Activated T-cell treated with anti-CD3 and anti-CD28 coated beads for 1 hour (primary cell): ENCODE measurements around the gene DAD1.
A peak's percentile ranks its signal among the peaks of the same experiment; 100 is the strongest.
"Not testable (repeated sequence)": the region's sequence is repeated elsewhere in the genome, so short reads cannot be mapped to it uniquely, and the experiment has no call there.

Experiments used
- DNase-seq: peaks from one replicate; pipeline ENCODE4 v3.0.0-alpha.2; 2020; ENCODE audit warnings: low read depth

Gene DAD1

GRCh38 chr14:22552001-22552826, 36.8 kb downstream of the DAD1 start:
- DNase-seq = no peak

DNA sequence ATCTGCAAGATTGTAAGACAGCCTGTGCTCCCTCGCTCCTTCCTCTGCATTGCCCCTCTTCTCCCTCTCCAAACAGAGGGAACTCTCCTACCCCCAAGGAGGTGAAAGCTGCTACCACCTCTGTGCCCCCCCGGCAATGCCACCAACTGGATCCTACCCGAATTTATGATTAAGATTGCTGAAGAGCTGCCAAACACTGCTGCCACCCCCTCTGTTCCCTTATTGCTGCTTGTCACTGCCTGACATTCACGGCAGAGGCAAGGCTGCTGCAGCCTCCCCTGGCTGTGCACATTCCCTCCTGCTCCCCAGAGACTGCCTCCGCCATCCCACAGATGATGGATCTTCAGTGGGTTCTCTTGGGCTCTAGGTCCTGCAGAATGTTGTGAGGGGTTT, 37.4 kb downstream of the DAD1 start:
- no peak for DNase-seq

DNA sequence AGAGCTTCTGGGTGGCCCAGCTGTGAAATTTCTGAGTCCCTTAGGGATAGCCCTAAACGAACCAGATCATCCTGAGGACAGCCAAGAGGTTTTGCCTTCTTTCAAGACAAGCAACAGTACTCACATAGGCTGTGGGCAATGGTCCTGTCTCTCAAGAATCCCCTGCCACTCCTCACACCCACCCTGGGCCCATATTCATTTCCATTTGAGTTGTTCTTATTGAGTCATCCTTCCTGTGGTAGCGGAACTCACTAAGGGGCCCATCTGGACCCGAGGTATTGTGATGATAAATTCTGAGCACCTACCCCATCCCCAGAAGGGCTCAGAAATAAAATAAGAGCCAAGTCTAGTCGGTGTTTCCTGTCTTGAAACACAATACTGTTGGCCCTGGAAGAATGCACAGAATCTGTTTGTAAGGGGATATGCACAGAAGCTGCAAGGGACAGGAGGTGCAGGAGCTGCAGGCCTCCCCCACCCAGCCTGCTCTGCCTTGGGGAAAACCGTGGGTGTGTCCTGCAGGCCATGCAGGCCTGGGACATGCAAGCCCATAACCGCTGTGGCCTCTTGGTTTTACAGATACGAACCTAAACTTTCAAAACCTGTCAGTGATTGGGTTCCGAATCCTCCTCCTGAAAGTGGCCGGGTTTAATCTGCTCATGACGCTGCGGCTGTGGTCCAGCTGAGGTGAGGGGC, 38.9 kb downstream of the DAD1 start:
- DNase-seq = peak; percentile 49

GRCh38 chr14:22549324-22549962, 39.6 kb downstream of the DAD1 start:
- DNase-seq = no peak

DNA sequence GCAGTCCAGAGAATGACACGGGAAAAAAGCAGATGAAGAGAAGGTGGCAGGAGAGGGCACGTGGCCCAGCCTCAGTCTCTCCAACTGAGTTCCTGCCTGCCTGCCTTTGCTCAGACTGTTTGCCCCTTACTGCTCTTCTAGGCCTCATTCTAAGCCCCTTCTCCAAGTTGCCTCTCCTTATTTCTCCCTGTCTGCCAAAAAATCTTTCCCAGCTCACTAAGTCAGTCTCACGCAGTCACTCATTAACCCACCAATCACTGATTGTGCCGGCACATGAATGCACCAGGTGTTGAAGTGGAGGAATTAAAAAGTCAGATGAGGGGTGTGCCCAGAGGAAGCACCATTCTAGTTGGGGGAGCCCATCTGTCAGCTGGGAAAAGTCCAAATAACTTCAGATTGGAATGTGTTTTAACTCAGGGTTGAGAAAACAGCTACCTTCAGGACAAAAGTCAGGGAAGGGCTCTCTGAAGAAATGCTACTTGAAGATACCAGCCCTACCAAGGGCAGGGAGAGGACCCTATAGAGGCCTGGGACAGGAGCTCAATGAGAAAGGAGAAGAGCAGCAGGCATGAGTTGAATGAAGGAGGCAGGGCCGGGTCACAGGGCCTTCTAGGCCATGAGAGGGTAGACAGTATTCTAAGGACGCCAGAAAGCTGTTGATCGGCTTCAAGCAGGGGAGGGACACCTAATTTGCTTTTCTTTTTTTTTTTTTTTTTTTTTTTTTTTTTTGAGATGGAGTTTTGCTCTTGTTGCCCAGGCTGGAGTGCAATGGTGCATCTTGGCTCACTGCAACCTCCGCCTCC, 40.9 kb downstream of the DAD1 start:
- no peak for DNase-seq

- DNase-seq = no peak
Measured at GRCh38 chr14:22547313-22547947, 41.6 kb downstream of the DAD1 start.

DNA sequence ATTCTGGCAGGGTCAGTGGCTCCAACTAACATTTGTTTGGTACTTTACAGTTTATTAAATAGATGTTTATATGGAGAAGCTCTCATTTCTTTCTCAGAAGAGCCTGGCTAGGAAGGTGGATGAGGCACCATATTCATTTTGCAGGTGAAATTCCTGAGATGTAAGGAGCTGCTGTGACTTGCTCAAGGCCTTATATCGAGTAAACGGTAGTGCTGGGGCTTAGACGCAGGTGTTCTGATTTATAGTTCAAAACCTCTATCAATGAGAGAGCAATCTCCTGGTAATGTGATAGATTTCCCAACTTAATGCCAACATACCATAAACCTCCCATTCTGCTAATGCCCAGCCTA, 42.3 kb downstream of the DAD1 start:
- DNase-seq = no peak

- no peak for DNase-seq
Measured at GRCh38 chr14:22545842-22546721, 42.9 kb downstream of the DAD1 start.

DNA sequence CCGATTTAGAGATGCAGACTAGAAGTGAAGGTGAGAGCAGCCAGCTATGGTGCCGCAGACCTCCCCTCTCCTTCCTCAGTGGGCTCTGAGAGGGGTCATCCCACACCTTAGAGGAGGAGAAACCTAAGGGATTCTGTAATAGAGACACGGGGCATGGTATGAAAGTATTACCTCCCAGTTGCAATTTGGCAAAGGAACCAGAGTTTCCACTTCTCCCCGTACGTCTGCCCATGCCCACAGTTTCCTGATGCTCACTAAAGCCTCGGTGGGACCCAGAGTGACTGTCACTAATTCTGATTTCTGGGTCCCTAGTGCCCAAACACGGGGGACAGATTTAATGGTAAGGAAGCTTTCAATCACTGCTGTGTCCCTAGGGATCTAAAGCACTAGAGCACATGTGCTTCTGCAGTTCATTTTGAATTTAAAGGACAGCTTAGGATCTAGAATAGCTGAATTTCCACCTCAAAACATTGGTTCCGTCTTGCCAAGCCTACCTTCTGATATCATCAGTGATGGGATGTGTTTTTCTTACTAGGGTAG, 44.1 kb downstream of the DAD1 start:
- no peak for DNase-seq

DNA sequence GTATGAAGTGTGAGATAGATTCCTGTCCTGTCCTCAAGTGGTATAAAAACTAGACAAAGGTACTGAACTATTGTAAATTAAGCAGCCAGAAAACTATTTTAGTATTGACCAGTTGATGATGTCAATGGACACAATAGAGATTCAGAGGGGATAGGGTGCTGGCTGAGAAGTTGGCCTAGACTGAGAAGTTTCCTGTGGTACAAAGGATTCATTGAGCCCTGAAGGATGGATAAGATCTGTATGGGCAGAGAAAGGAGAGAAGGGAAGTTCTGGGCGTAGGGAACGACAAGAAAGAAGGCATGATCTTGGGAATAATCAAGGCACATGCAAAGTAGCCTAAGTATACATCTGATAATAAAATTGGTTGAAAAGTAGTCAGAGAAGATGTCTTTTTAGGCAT, 44.6 kb downstream of the DAD1 start:
- DNase-seq = no peak

- not testable (repeated sequence) for DNase-seq
Measured at GRCh38 chr14:22543570-22544357, 45.3 kb downstream of the DAD1 start.

DNA sequence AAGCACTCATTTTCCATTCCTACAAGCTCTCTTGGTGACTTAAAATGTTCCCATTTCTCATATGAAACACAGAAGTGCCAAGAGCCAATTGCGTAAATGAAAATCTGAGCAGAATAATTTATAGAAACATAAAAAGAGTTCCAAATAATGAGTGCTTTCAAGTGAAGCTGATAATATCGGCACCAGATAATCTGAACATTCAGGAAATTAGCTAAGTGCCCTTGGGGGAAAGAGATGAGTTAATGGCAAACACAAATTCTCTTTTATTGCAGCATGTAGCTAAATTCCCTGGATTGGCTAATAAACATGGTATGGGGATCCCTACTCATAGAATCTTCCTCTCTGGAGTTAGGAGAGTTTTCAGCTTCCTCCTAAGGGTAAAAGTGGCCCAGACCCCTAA, 46.7 kb downstream of the DAD1 start:
- no peak for DNase-seq

- DNase-seq = no peak
Measured at GRCh38 chr14:22541721-22542120, 47.3 kb downstream of the DAD1 start.

- no peak for DNase-seq
Measured at GRCh38 chr14:22540811-22541360, 48.1 kb downstream of the DAD1 start.

GRCh38 chr14:22540293-22540692, 48.7 kb downstream of the DAD1 start:
- DNase-seq = no peak

- no peak for DNase-seq
Measured at GRCh38 chr14:22539831-22540230, 49.2 kb downstream of the DAD1 start.

DNA sequence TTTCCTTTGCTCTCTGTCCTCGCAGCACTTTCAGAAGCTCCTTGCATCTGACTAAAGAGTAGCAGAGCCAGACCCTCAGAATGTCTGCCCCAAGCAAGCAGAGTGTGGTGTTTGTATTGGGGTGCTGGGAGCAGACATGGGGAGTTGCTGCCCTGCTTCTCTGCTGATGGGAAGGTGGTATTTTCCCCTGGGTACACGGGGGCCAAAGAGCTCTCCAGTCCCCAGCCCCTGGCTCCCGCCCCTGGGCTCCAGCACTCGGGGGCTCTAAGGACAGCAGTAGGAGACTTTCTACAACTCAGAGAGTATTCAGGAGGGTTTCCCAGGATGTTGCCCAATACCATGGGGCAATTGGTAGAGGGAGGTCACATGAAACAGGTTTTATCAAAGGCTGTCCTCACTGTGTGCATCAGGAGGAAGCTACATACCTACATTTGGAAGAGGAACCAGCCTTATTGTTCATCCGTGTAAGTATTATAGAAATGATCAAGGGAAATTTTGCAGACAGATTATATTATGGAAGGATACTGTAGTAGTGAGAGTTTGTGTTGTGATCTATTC, 50.3 kb downstream of the DAD1 start:
- no peak for DNase-seq

GRCh38 chr14:22537436-22538310, 51.4 kb downstream of the DAD1 start:
- no peak for DNase-seq
